GM23338 (cell line): ENCODE results near the gene RTKN2. TPM values are rescaled to one million over a fixed set of nuclear protein-coding genes. Genes with fewer than 3 reads are reported as not detected.

Experiments
- ATAC-seq: fragments of 200-7000 bp; cut with Tn5 transposase; 3 replicates; pipeline ENCODE4 v1.9.1; 2020
- DNase-seq: peaks from one replicate; pipeline ENCODE4 v3.0.0-alpha.2; 2015; ENCODE audit warnings: low spot score
- H2AFZ ChIP-seq: fragments of 200-600 bp; sonication (generic); 2 replicates; pipeline ENCODE4 v1.8.0; 2016; ENCODE audit warnings: antibody characterized with exemption, mild to moderate bottlenecking, moderate library complexity
- H3F3A ChIP-seq: fragments of 200-600 bp; sonication (generic); replicated peaks from 2 replicates; pipeline ENCODE4 v1.8.0; 2017; ENCODE audit warnings: antibody characterized with exemption, mixed run types, low read depth
- H3K27ac ChIP-seq: fragments of 200-600 bp; sonication (generic); 2 replicates; pipeline ENCODE4 v1.6.1; 2016; ENCODE audit warnings: low read depth
- H3K27me3 ChIP-seq: fragments of 200-600 bp; sonication (generic); 2 replicates; pipeline ENCODE4 v1.8.0; 2016; ENCODE audit warnings: mild to moderate bottlenecking, mixed run types, moderate library complexity; ENCODE audit not compliant: insufficient read depth
- H3K36me3 ChIP-seq: fragments of 200-600 bp; sonication (generic); 2 replicates; pipeline ENCODE4 v1.8.0; 2016; ENCODE audit warnings: mild to moderate bottlenecking; ENCODE audit not compliant: insufficient read depth
- H3K4me1 ChIP-seq: fragments of 200-600 bp; sonication (generic); 2 replicates; pipeline ENCODE4 v1.8.0; 2016; ENCODE audit warnings: mild to moderate bottlenecking, moderate library complexity; ENCODE audit not compliant: insufficient read depth
- H3K4me2 ChIP-seq: fragments of 200-600 bp; sonication (generic); 2 replicates; pipeline ENCODE4 v1.7.1; 2017; ENCODE audit warnings: mixed run types
- H3K4me3 ChIP-seq: fragments of 200-600 bp; sonication (generic); 2 replicates; pipeline ENCODE4 v1.6.1; 2016; ENCODE audit warnings: mixed run types
- H3K79me2 ChIP-seq: fragments of 200-600 bp; sonication (generic); replicated peaks from 2 replicates; pipeline ENCODE4 v1.8.0; 2017; ENCODE audit warnings: mild to moderate bottlenecking; ENCODE audit not compliant: insufficient read depth
- H3K9me2 ChIP-seq: fragments of 200-600 bp; sonication (generic); 2 replicates; pipeline ENCODE4 v1.8.0; 2017; ENCODE audit not compliant: insufficient read depth
- H4K20me1 ChIP-seq: fragments of 200-600 bp; sonication (generic); replicated peaks from 2 replicates; pipeline ENCODE4 v1.8.0; 2017; ENCODE audit warnings: mild to moderate bottlenecking; ENCODE audit not compliant: insufficient read depth
- H3K27ac Mint-ChIP-seq: 2 replicates; pipeline ENCODE4 v1.8.0; 2020; ENCODE audit warnings: inconsistent platforms, mild to moderate bottlenecking, moderate library complexity, mixed read lengths
- H3K27me3 Mint-ChIP-seq: 3 replicates; pipeline ENCODE4 v1.8.0; 2022; ENCODE audit warnings: low read depth, mild to moderate bottlenecking, moderate library complexity, mixed read lengths, inconsistent platforms; ENCODE audit not compliant: insufficient read depth, poor library complexity
- H3K36me3 Mint-ChIP-seq: 3 replicates; pipeline ENCODE4 v1.8.0; 2021; ENCODE audit warnings: low read depth, mild to moderate bottlenecking, inconsistent platforms, moderate library complexity, mixed read lengths
- H3K4me1 Mint-ChIP-seq: 3 replicates; pipeline ENCODE4 v1.8.0; 2020; ENCODE audit warnings: mild to moderate bottlenecking, inconsistent platforms, mixed read lengths
- H3K4me3 Mint-ChIP-seq: 3 replicates; pipeline ENCODE4 v1.8.0; 2021; ENCODE audit warnings: moderate library complexity, mild to moderate bottlenecking, inconsistent platforms, mixed read lengths
- H3K9me3 Mint-ChIP-seq: 3 replicates; pipeline ENCODE4 v1.8.0; 2020; ENCODE audit warnings: moderate library complexity, mild to moderate bottlenecking, inconsistent platforms, mixed read lengths
- CREB1 ChIP-seq: fragments of 250-450 bp; sonication (Bioruptor Pico); IDR thresholded peaks from 2 replicates; pipeline ENCODE4 v1.5.0; 2020; ENCODE audit warnings: low read depth, mild to moderate bottlenecking, moderate library complexity
- EZH2 ChIP-seq: fragments of 200-600 bp; sonication (generic); IDR thresholded peaks from one replicate; pipeline ENCODE4 v1.8.0; 2017; ENCODE audit warnings: antibody characterized with exemption, mild to moderate bottlenecking, low read depth; ENCODE audit not compliant: unreplicated experiment
- EZH2phosphoT487 ChIP-seq: fragments of 200-600 bp; sonication (generic); IDR thresholded peaks from one replicate; pipeline ENCODE4 v1.8.1; 2018; ENCODE audit warnings: antibody characterized with exemption; ENCODE audit not compliant: unreplicated experiment
- JUNB ChIP-seq: IDR thresholded peaks from one replicate; pipeline ENCODE4 v1.6.1; 2016; ENCODE audit warnings: antibody characterized with exemption; ENCODE audit not compliant: unreplicated experiment
- NANOG ChIP-seq: IDR thresholded peaks from 2 replicates; pipeline ENCODE4 v1.6.1; 2016; ENCODE audit warnings: antibody characterized with exemption, borderline replicate concordance
- POLR2AphosphoS5 ChIP-seq: IDR thresholded peaks from 2 replicates; pipeline ENCODE4 v1.6.1; 2016; ENCODE audit warnings: antibody characterized with exemption, low read depth
- STAT1 ChIP-seq: IDR thresholded peaks from one replicate; pipeline ENCODE4 v1.6.1; 2016; ENCODE audit warnings: antibody characterized with exemption; ENCODE audit not compliant: unreplicated experiment
- ZNF114 ChIP-seq: fragments of 250-450 bp; sonication (Bioruptor Pico); IDR thresholded peaks from 2 replicates; pipeline ENCODE4 v1.5.0; 2020; ENCODE audit warnings: mild to moderate bottlenecking, moderate library complexity
- ZNF331 ChIP-seq: fragments of 250-450 bp; sonication (Bioruptor Pico); IDR thresholded peaks from 2 replicates; pipeline ENCODE4 v1.5.0; 2020; ENCODE audit warnings: low read depth, mild to moderate bottlenecking, moderate library complexity
- polyA plus RNA-seq: library from polyadenylated mRNA; unstranded; fragments of >200 nt; fragmentation: Nextera tagmentation; extraction: Ambion mirVana; gene quantifications from 2 replicates; pipeline ENCODE4 v1.2.1, GENCODE V29; 2016
- total RNA-seq: library from RNA; depleted of rRNA; stranded (reverse); fragments of >200 nt; shearing (Covaris generic); gene quantifications from 2 replicates; pipeline ENCODE4 v1.2.3, GENCODE V29; 2014
- TF ChIP-seq, protein P1 (sequence below): fragments of 250-450 bp; sonication (Bioruptor Pico); IDR thresholded peaks from 2 replicates; pipeline ENCODE4 v1.5.0; 2020; ENCODE audit warnings: mild to moderate bottlenecking, moderate library complexity
- TF ChIP-seq, protein P2 (sequence below): IDR thresholded peaks from 2 replicates; pipeline ENCODE4 v1.6.1; 2016; ENCODE audit warnings: antibody characterized with exemption
- TF ChIP-seq, protein P3 (sequence below): IDR thresholded peaks from one replicate; pipeline ENCODE4 v1.6.1; 2018; ENCODE audit warnings: antibody characterized with exemption; ENCODE audit not compliant: unreplicated experiment
- TF ChIP-seq, protein P4 (sequence below), 2 experiments: fragments of 200-600 bp in 1 of 2; sonication (generic) in 1 of 2; conservative IDR thresholded peaks; 2 replicates each; pipeline versions ENCODE4 v1.5.1 to v1.6.1; 2016 to 2017; ENCODE audit warnings: antibody characterized with exemption in 2 of 2, low read depth in 2 of 2, mild to moderate bottlenecking in 2 of 2, moderate library complexity in 1 of 2

The RTKN2 gene
- total and polyA plus RNA-seq, 2 experiments from 2014 or later: 15.3 to 23.6 TPM

DNA sequence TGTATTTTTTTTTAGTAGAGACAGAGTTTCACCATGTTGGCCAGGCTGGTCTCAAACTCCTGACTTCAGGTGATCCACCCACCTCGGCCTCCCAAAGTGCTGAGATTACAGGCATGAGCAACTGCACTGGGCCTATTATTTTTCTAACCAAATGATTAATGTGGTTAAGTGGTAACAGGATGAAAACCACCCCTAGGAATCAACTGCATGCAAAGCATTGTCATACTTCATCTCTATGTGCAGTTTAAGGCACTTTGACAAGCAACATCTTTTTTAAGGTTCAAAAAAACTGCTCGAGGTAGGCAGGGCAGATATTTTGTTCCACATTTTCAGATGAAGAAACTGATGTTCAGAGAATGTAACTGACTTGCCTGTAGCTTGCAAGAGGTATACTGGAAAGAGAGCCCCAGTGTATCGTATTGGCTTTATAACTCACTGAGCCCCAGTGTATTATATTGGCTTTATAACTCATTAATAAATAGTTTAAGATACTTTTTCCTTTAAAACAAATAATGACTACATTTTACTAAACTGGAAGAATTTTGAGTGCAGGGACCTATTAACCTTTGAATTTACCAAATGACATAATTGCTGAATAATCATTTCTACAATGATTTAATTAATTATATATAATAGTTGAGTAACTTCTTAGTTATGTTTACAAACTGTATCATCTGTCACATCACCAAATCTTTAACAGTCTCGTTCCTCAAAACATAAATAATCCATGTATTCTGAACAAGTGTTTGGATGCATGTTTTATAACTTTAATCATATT lies 38.1 kb downstream of the RTKN2 start:
- TF ChIP-seq, protein P1, sequence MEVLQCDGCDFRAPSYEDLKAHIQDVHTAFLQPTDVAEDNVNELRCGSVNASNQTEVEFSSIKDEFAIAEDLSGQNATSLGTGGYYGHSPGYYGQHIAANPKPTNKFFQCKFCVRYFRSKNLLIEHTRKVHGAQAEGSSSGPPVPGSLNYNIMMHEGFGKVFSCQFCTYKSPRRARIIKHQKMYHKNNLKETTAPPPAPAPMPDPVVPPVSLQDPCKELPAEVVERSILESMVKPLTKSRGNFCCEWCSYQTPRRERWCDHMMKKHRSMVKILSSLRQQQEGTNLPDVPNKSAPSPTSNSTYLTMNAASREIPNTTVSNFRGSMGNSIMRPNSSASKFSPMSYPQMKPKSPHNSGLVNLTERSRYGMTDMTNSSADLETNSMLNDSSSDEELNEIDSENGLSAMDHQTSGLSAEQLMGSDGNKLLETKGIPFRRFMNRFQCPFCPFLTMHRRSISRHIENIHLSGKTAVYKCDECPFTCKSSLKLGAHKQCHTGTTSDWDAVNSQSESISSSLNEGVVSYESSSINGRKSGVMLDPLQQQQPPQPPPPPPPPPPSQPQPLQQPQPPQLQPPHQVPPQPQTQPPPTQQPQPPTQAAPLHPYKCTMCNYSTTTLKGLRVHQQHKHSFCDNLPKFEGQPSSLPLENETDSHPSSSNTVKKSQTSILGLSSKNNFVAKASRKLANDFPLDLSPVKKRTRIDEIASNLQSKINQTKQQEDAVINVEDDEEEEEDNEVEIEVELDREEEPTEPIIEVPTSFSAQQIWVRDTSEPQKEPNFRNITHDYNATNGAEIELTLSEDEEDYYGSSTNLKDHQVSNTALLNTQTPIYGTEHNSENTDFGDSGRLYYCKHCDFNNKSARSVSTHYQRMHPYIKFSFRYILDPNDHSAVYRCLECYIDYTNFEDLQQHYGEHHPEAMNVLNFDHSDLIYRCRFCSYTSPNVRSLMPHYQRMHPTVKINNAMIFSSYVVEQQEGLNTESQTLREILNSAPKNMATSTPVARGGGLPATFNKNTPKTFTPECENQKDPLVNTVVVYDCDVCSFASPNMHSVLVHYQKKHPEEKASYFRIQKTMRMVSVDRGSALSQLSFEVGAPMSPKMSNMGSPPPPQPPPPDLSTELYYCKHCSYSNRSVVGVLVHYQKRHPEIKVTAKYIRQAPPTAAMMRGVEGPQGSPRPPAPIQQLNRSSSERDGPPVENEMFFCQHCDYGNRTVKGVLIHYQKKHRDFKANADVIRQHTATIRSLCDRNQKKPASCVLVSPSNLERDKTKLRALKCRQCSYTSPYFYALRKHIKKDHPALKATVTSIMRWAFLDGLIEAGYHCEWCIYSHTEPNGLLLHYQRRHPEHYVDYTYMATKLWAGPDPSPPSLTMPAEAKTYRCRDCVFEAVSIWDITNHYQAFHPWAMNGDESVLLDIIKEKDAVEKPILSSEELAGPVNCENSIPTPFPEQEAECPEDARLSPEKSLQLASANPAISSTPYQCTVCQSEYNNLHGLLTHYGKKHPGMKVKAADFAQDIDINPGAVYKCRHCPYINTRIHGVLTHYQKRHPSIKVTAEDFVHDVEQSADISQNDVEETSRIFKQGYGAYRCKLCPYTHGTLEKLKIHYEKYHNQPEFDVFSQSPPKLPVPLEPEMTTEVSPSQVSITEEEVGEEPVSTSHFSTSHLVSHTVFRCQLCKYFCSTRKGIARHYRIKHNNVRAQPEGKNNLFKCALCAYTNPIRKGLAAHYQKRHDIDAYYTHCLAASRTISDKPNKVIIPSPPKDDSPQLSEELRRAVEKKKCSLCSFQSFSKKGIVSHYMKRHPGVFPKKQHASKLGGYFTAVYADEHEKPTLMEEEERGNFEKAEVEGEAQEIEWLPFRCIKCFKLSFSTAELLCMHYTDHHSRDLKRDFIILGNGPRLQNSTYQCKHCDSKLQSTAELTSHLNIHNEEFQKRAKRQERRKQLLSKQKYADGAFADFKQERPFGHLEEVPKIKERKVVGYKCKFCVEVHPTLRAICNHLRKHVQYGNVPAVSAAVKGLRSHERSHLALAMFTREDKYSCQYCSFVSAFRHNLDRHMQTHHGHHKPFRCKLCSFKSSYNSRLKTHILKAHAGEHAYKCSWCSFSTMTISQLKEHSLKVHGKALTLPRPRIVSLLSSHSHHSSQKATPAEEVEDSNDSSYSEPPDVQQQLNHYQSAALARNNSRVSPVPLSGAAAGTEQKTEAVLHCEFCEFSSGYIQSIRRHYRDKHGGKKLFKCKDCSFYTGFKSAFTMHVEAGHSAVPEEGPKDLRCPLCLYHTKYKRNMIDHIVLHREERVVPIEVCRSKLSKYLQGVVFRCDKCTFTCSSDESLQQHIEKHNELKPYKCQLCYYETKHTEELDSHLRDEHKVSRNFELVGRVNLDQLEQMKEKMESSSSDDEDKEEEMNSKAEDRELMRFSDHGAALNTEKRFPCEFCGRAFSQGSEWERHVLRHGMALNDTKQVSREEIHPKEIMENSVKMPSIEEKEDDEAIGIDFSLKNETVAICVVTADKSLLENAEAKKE (CRISPR knock-in tag): no peak
- TF ChIP-seq ZNF331 (CRISPR knock-in tag) (no peak), POLR2AphosphoS5 (no peak), CREB1 (CRISPR knock-in tag) (no peak), EZH2phosphoT487 (no peak), STAT1 (no peak), EZH2 (no peak), ZNF114 (CRISPR knock-in tag) (no peak), NANOG (no peak), JUNB (no peak)
- TF ChIP-seq, protein P2, sequence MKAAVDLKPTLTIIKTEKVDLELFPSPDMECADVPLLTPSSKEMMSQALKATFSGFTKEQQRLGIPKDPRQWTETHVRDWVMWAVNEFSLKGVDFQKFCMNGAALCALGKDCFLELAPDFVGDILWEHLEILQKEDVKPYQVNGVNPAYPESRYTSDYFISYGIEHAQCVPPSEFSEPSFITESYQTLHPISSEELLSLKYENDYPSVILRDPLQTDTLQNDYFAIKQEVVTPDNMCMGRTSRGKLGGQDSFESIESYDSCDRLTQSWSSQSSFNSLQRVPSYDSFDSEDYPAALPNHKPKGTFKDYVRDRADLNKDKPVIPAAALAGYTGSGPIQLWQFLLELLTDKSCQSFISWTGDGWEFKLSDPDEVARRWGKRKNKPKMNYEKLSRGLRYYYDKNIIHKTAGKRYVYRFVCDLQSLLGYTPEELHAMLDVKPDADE: no peak
- TF ChIP-seq, protein P3, sequence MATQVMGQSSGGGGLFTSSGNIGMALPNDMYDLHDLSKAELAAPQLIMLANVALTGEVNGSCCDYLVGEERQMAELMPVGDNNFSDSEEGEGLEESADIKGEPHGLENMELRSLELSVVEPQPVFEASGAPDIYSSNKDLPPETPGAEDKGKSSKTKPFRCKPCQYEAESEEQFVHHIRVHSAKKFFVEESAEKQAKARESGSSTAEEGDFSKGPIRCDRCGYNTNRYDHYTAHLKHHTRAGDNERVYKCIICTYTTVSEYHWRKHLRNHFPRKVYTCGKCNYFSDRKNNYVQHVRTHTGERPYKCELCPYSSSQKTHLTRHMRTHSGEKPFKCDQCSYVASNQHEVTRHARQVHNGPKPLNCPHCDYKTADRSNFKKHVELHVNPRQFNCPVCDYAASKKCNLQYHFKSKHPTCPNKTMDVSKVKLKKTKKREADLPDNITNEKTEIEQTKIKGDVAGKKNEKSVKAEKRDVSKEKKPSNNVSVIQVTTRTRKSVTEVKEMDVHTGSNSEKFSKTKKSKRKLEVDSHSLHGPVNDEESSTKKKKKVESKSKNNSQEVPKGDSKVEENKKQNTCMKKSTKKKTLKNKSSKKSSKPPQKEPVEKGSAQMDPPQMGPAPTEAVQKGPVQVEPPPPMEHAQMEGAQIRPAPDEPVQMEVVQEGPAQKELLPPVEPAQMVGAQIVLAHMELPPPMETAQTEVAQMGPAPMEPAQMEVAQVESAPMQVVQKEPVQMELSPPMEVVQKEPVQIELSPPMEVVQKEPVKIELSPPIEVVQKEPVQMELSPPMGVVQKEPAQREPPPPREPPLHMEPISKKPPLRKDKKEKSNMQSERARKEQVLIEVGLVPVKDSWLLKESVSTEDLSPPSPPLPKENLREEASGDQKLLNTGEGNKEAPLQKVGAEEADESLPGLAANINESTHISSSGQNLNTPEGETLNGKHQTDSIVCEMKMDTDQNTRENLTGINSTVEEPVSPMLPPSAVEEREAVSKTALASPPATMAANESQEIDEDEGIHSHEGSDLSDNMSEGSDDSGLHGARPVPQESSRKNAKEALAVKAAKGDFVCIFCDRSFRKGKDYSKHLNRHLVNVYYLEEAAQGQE: no peak
- TF ChIP-seq, protein P4, sequence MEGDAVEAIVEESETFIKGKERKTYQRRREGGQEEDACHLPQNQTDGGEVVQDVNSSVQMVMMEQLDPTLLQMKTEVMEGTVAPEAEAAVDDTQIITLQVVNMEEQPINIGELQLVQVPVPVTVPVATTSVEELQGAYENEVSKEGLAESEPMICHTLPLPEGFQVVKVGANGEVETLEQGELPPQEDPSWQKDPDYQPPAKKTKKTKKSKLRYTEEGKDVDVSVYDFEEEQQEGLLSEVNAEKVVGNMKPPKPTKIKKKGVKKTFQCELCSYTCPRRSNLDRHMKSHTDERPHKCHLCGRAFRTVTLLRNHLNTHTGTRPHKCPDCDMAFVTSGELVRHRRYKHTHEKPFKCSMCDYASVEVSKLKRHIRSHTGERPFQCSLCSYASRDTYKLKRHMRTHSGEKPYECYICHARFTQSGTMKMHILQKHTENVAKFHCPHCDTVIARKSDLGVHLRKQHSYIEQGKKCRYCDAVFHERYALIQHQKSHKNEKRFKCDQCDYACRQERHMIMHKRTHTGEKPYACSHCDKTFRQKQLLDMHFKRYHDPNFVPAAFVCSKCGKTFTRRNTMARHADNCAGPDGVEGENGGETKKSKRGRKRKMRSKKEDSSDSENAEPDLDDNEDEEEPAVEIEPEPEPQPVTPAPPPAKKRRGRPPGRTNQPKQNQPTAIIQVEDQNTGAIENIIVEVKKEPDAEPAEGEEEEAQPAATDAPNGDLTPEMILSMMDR (conservative IDR thresholded peaks at IDR 0.05; ENCODE audit: low read depth in 2 of 2): no peak
- no peaks in the 10 kb centered on the region for H3K36me3 ChIP-seq
- H2AFZ ChIP-seq: no peak overlapping the region
- no peaks in the 10 kb centered on the region for H3K9me2 ChIP-seq
- no peak overlapping the region for H3K27ac ChIP-seq
- H3K27me3 ChIP-seq: no peaks in the 10 kb centered on the region
- Mint-ChIP-seq H3K9me3 (no peaks in the 10 kb centered on the region), H3K27me3 (no peaks in the 10 kb centered on the region), H3K4me3 (no peak overlapping the region), H3K4me1 (no peaks in the 10 kb centered on the region; the same call in 2 of the 3 replicates), H3K36me3 (no peaks in the 10 kb centered on the region), H3K27ac (no peak overlapping the region)
- DNase-seq (no peak), ATAC-seq (no peak)
- no peaks in the 10 kb centered on the region for H3K79me2 ChIP-seq
- no peaks in the 10 kb centered on the region for H3K4me1 ChIP-seq
- no peak overlapping the region for H3K4me2 ChIP-seq
- no peaks in the 10 kb centered on the region; the same call in 1 of the 2 replicates for H4K20me1 ChIP-seq
- H3K4me3 ChIP-seq: no peak overlapping the region
- H3F3A ChIP-seq: no peaks in the 10 kb centered on the region
